ENCODE measurements around the gene DRG1. TPM values are rescaled to one million over a fixed set of nuclear protein-coding genes. Genes with fewer than 3 reads are reported as not detected.
"Not testable (repeated sequence)": the region's sequence is repeated elsewhere in the genome, so short reads cannot be mapped to it uniquely, and the experiment has no call there.

Gene DRG1
- total RNA-seq, 1 experiment from 2014 or later: 79.2 TPM

DNA sequence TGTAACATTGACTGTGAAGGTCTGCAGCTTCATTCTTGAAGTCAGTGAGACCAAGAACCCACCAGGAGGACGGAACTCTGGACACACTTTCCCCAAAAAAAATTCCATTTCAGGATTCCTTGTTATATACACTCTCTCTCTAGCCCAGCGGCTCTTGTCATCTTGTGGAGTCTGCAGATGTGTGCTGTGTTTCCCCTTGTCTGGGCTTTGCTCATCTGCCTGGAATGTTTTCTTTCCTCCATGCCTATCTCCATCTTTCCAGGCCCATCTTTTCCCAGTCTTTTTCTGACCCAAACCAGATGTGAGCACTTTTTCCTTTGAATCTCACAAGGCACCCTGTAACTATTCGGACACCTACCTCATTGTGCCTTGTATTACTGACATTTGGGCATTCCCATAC, 5.1 kb upstream of the DRG1 start (continued):
- TF ChIP-seq ZNF219 (CRISPR knock-in tag; IDR thresholded peaks at IDR 0.05; ENCODE audit: borderline replicate concordance) (no peak), ZNF232 (CRISPR knock-in tag; IDR thresholded peaks at IDR 0.05) (no peak), GTF2I (CRISPR knock-in tag; conservative IDR thresholded peaks at IDR 0.05) (no peak), PREB (CRISPR knock-in tag; IDR thresholded peaks at IDR 0.05; ENCODE audit: borderline replicate concordance) (no peak), FOXP1 (CRISPR knock-in tag; IDR thresholded peaks at IDR 0.05; ENCODE audit: borderline replicate concordance) (no peak), ESRRA (CRISPR knock-in tag; IDR thresholded peaks at IDR 0.05; ENCODE audit: borderline replicate concordance) (no peak)
- TF ChIP-seq, protein P1, sequence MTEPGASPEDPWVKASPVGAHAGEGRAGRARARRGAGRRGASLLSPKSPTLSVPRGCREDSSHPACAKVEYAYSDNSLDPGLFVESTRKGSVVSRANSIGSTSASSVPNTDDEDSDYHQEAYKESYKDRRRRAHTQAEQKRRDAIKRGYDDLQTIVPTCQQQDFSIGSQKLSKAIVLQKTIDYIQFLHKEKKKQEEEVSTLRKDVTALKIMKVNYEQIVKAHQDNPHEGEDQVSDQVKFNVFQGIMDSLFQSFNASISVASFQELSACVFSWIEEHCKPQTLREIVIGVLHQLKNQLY (CRISPR knock-in tag; IDR thresholded peaks at IDR 0.05): no peak
- TF ChIP-seq, protein P2, sequence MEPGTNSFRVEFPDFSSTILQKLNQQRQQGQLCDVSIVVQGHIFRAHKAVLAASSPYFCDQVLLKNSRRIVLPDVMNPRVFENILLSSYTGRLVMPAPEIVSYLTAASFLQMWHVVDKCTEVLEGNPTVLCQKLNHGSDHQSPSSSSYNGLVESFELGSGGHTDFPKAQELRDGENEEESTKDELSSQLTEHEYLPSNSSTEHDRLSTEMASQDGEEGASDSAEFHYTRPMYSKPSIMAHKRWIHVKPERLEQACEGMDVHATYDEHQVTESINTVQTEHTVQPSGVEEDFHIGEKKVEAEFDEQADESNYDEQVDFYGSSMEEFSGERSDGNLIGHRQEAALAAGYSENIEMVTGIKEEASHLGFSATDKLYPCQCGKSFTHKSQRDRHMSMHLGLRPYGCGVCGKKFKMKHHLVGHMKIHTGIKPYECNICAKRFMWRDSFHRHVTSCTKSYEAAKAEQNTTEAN (CRISPR knock-in tag; IDR thresholded peaks at IDR 0.05): no peak

DNA sequence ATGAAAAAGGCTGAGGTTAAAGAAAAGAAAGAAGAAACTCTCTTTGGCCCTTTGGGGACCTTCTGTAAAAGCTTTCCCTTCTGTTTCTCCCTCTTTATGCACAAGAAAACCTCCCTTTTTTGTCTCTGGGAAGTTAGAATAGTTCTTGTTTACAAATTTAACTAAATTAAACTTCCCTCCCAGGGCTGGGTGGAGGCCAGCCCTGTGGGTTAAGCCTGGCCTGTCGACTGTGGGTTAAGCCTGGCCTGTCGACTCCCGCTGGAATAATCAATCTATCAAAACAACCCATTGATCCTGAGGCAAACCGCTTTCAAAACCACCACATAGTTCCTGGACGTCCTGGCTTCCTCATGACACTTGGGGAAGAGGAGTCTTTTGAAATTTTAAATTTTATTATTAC, 1.2 kb upstream of the DRG1 start:
- H3K27ac Mint-ChIP-seq: no peak overlapping the region
- peaks cover 14% of the 10 kb centered on the region for H3K36me3 Mint-ChIP-seq
- no peak for TF ChIP-seq MYBL2 (CRISPR knock-in tag; IDR thresholded peaks at IDR 0.05)
- TF ChIP-seq NFYB (CRISPR knock-in tag; conservative IDR thresholded peaks at IDR 0.05; ENCODE audit: low read depth): no peak
- no peak for TF ChIP-seq JUN (CRISPR knock-in tag; IDR thresholded peaks at IDR 0.05)
- TF ChIP-seq TEAD1 (CRISPR knock-in tag; IDR thresholded peaks at IDR 0.05): no peak
- ATAC-seq (no peak), DNase-seq (ENCODE audit: low spot score) (no peak)
- H3K4me1 Mint-ChIP-seq: peaks cover 11% of the 10 kb centered on the region
- H3K9me3 Mint-ChIP-seq: peaks cover 6% of the 10 kb centered on the region
- ChIA-PET CTCF (no interaction called here), POLR2A (interaction anchor here (0.7 kb wide), 1 partner anchor 53 kb away, joined by 3 read pairs; no protein-coding TSS in a partner anchor)
- no peak overlapping the region; the same call in 1 of the 2 replicates for H3K4me3 Mint-ChIP-seq
- H3K27me3 Mint-ChIP-seq (ENCODE audit: low read depth): peaks cover 3% of the 10 kb centered on the region; the same call in 1 of the 2 replicates

DNA sequence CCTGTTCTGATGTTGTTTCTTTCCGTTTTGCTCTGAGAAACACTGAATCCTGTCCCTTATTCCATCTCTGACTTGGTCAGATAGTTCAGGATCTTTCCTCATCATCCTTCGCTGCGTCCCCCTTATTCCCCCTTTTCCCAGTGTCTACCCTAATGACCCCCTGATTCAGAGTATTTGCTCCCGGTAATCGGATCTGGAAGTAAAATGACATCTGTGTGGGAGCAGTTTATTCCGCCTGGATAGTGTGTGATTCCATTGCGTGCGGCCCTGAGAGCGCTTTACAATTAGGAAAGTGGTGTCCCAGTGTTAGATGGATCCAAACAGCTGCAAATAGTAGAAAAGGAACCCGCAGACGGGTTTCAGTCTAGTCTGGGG, 606 bp downstream of the DRG1 start:
- Mint-ChIP-seq H3K4me1 (peaks cover 11% of the 10 kb centered on the region), H3K4me3 (peak overlapping the region; percentile 97), H3K9me3 (no peaks in the 10 kb centered on the region), H3K27ac (peak overlapping the region; percentile 93), H3K36me3 (peaks cover 18% of the 10 kb centered on the region), H3K27me3 (ENCODE audit: low read depth) (no peaks in the 10 kb centered on the region)
- no peak for ATAC-seq
- TF ChIP-seq NR2C2 (CRISPR knock-in tag; IDR thresholded peaks at IDR 0.05) (no peak), ZNF263 (CRISPR knock-in tag; IDR thresholded peaks at IDR 0.05; ENCODE audit: low read depth) (no peak), TP53 (CRISPR knock-in tag; IDR thresholded peaks at IDR 0.05) (no peak), ZNF232 (CRISPR knock-in tag; IDR thresholded peaks at IDR 0.05) (no peak), JAZF1 (CRISPR knock-in tag; IDR thresholded peaks at IDR 0.05) (no peak), IRF2 (CRISPR knock-in tag; IDR thresholded peaks at IDR 0.05; ENCODE audit: borderline replicate concordance, low read depth) (no peak), PRRX2 (CRISPR knock-in tag; IDR thresholded peaks at IDR 0.05) (no peak), ZNF317 (CRISPR knock-in tag; IDR thresholded peaks at IDR 0.05; ENCODE audit: borderline replicate concordance, low read depth) (no peak)
- TF ChIP-seq, protein P1 (CRISPR knock-in tag; IDR thresholded peaks at IDR 0.05): no peak
- TF ChIP-seq, protein P3, sequence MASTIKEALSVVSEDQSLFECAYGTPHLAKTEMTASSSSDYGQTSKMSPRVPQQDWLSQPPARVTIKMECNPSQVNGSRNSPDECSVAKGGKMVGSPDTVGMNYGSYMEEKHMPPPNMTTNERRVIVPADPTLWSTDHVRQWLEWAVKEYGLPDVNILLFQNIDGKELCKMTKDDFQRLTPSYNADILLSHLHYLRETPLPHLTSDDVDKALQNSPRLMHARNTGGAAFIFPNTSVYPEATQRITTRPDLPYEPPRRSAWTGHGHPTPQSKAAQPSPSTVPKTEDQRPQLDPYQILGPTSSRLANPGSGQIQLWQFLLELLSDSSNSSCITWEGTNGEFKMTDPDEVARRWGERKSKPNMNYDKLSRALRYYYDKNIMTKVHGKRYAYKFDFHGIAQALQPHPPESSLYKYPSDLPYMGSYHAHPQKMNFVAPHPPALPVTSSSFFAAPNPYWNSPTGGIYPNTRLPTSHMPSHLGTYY (CRISPR knock-in tag; IDR thresholded peaks at IDR 0.05): no peak
- CTCF ChIA-PET: no interaction called here
- DNase-seq (ENCODE audit: low spot score): no peak
- POLR2A ChIA-PET: interaction anchor here (1.0 to 1.5 kb wide), 2 partner anchors 53 to 87 kb away, joined by 3 to 9 read pairs; partner anchors contain the start of gene PATZ1

- ATAC-seq; H3K9me3 Mint-ChIP-seq; CTCF ChIA-PET; DNase-seq (ENCODE audit: low spot score); H3K27me3 Mint-ChIP-seq (ENCODE audit: low read depth); H3K4me3 Mint-ChIP-seq; H3K27ac Mint-ChIP-seq: not testable (repeated sequence)
- peaks cover 34% of the 10 kb centered on the region for H3K36me3 Mint-ChIP-seq
- POLR2A ChIA-PET: interaction anchor here (0.7 kb wide), 1 partner anchor 1555 kb away, joined by 4 read pairs; no protein-coding TSS in a partner anchor
- peaks cover 11% of the 10 kb centered on the region for H3K4me1 Mint-ChIP-seq
These were observed 2.9 kb downstream of the DRG1 start for GRCh38 chr22:31402350-31402749.
